HG02970 (cell line): ENCODE measurements around the gene KCNIP4.
"Not testable (repeated sequence)": the region's sequence is repeated elsewhere in the genome, so short reads cannot be mapped to it uniquely, and the experiment has no call there.

Experiments used
- ATAC-seq: cut with Tn5 transposase; IDR thresholded peaks from one replicate; pipeline ENCODE4 v1.9.1; 2021; ENCODE audit warnings: mild to moderate bottlenecking, moderate library complexity, moderate number of reproducible peaks; ENCODE audit not compliant: unreplicated experiment, low FRiP score

KCNIP4 gene

GRCh38 chr4:21948347-21949072 lies at the start of gene KCNIP4:
Gene KCNIP4, minus strand, starts transcription at chr4:21948772.
- ATAC-seq, result no peak

- not testable (repeated sequence) for ATAC-seq
Measured at GRCh38 chr4:21996618-21997017, 48.0 kb upstream of the KCNIP4 start.

- no peak for ATAC-seq
Measured at GRCh38 chr4:21992330-21992729, 43.8 kb upstream of the KCNIP4 start.

GRCh38 chr4:21991562-21991961 lies 43.0 kb upstream of the KCNIP4 start:
- ATAC-seq, result no peak

- ATAC-seq, result no peak
Measured at GRCh38 chr4:21991050-21991449, 42.5 kb upstream of the KCNIP4 start.

- no peak for ATAC-seq
Measured at GRCh38 chr4:21989351-21989750, 40.8 kb upstream of the KCNIP4 start.

- no peak for ATAC-seq
Measured at GRCh38 chr4:21986307-21986706, 37.7 kb upstream of the KCNIP4 start.

GRCh38 chr4:21982087-21982486 lies 33.5 kb upstream of the KCNIP4 start:
- no peak for ATAC-seq

- no peak for ATAC-seq
Measured at GRCh38 chr4:21979196-21979595, 30.6 kb upstream of the KCNIP4 start.

GRCh38 chr4:21976166-21976565 lies 27.6 kb upstream of the KCNIP4 start:
- no peak for ATAC-seq

GRCh38 chr4:21973850-21974249 lies 25.3 kb upstream of the KCNIP4 start:
- no peak for ATAC-seq

GRCh38 chr4:21964762-21965319 lies 16.3 kb upstream of the KCNIP4 start:
- no peak for ATAC-seq

GRCh38 chr4:21962691-21963090 lies 14.1 kb upstream of the KCNIP4 start:
- ATAC-seq, result no peak

GRCh38 chr4:21960793-21961192 lies 12.2 kb upstream of the KCNIP4 start:
- no peak for ATAC-seq

- no peak for ATAC-seq
Measured at GRCh38 chr4:21954916-21955315, 6.3 kb upstream of the KCNIP4 start.

- no peak for ATAC-seq
Measured at GRCh38 chr4:21953653-21954052, 5.1 kb upstream of the KCNIP4 start.

- no peak for ATAC-seq
Measured at GRCh38 chr4:21952549-21952948, 4.0 kb upstream of the KCNIP4 start.

GRCh38 chr4:21949073-21949457 lies 493 bp upstream of the KCNIP4 start:
- no peak for ATAC-seq

- no peak for ATAC-seq
Measured at GRCh38 chr4:21947791-21948346, 703 bp downstream of the KCNIP4 start.

- no peak for ATAC-seq
Measured at GRCh38 chr4:21946858-21947257, 1.7 kb downstream of the KCNIP4 start.

- no peak for ATAC-seq
Measured at GRCh38 chr4:21921526-21922180, 26.9 kb downstream of the KCNIP4 start.

- no peak for ATAC-seq
Measured at GRCh38 chr4:21915761-21916160, 32.8 kb downstream of the KCNIP4 start.
